HCT116 (cell line): ENCODE measurements around the gene OPCML. TPM values are rescaled to one million over a fixed set of nuclear protein-coding genes. Genes with fewer than 3 reads are reported as not detected.

Experiments
- ATAC-seq: fragments of 200-7000 bp; cut with Tn5 transposase; 2 replicates; pipeline ENCODE4 v1.9.1; 2020; ENCODE audit warnings: mild to moderate bottlenecking, moderate library complexity
- BruUV-seq: library from RNA; stranded (reverse); fragments of 400-500 nt; replicated peaks from 2 replicates; lab custom pipeline; 2021; lab: Mats Ljungman, UMichigan
- CTCF ChIA-PET: fragments of 300-600 bp; sonication (Branson Sonifier 250); formaldehyde crosslinking; loops from one replicate; lab custom pipeline; 2021; ENCODE audit warnings: antibody characterized with exemption; lab: Charles Lee
- POLR2A ChIA-PET: fragments of 300-600, 350-600 bp; sonication (Branson Sonifier 250); formaldehyde crosslinking; loops from one replicate; lab custom pipeline; 2021; ENCODE audit warnings: antibody characterized with exemption; lab: Charles Lee
- RAD21 ChIA-PET, 2 experiments: fragments of 300-600 bp; sonication (Branson Sonifier 250); formaldehyde crosslinking; loops; one replicate each; lab custom pipeline; 2023; ENCODE audit warnings: low total read pairs in 2 of 2; ENCODE audit not compliant: uncharacterized antibody in 2 of 2, unreplicated experiment in 2 of 2, low non-redundant PET in 1 of 2; lab: Charles Lee
- DNase-seq: peaks from one replicate; pipeline ENCODE4 v3.0.0-alpha.2; 2010; ENCODE audit warnings: low read depth, low spot score
- H2AFZ ChIP-seq: fragments of 200-600 bp; shearing (Covaris generic), sonication (generic); 2 replicates; pipeline ENCODE4 v1.6.1; 2017; ENCODE audit warnings: low read depth, mixed run types, mixed read lengths, antibody characterized with exemption, low read length; ENCODE audit not compliant: poor library complexity, severe bottlenecking
- H3K27ac ChIP-seq: 2 replicates; pipeline ENCODE4 v1.5.1; 2012; ENCODE audit warnings: low read depth, low read length
- H3K27me3 ChIP-seq: fragments of 200-600 bp; sonication (generic); 2 replicates; pipeline ENCODE4 v1.6.1; 2016; ENCODE audit warnings: mixed run types, low read length, mixed read lengths; ENCODE audit not compliant: insufficient read depth
- H3K36me3 ChIP-seq, 2 experiments: fragments of 200-500 bp in 1 of 2; fragments of 200-600 bp in 1 of 2; sonication (Bioruptor generic) in 1 of 2; sonication (generic) in 1 of 2; 2 replicates each; pipeline versions ENCODE4 v1.5.1 to v1.6.1; 2014 to 2016; ENCODE audit warnings: low read length in 2 of 2, inconsistent platforms in 1 of 2, mixed read lengths in 1 of 2, mixed run types in 1 of 2; ENCODE audit not compliant: insufficient read depth in 2 of 2, control insufficient read depth in 1 of 2
- H3K4me1 ChIP-seq, 2 experiments: fragments of 200-600 bp in 1 of 2; sonication (generic) in 1 of 2; 2 replicates each; pipeline versions ENCODE4 v1.5.1 to v1.6.1; 2012 to 2017; ENCODE audit warnings: low read length in 2 of 2, inconsistent platforms in 1 of 2, mild to moderate bottlenecking in 1 of 2, mixed read lengths in 1 of 2, mixed run types in 1 of 2, moderate library complexity in 1 of 2; ENCODE audit not compliant: insufficient read depth in 2 of 2, control insufficient read depth in 1 of 2
- H3K4me2 ChIP-seq: fragments of 200-600 bp; sonication (generic); 2 replicates; pipeline ENCODE4 v1.6.1; 2017; ENCODE audit warnings: mixed run types, low read length, mixed read lengths
- H3K4me3 ChIP-seq, 2 experiments: fragments of 200-600 bp in 1 of 2; sonication (generic) in 1 of 2; replicated peaks in 1 of 2; 2 replicates each; pipeline ENCODE4 v1.5.1; 2011 to 2016; ENCODE audit warnings: low read length in 2 of 2, control low read depth in 1 of 2, low read depth in 1 of 2, mild to moderate bottlenecking in 1 of 2, mixed read lengths in 1 of 2, mixed run types in 1 of 2
- H3K79me2 ChIP-seq: fragments of 200-600 bp; sonication (generic); 2 replicates; pipeline ENCODE4 v1.6.1; 2017; ENCODE audit warnings: mild to moderate bottlenecking, mixed run types, low read length, moderate library complexity, mixed read lengths; ENCODE audit not compliant: insufficient read depth
- H3K9ac ChIP-seq: fragments of 200-600 bp; sonication (generic); 2 replicates; pipeline ENCODE4 v1.6.1; 2016; ENCODE audit warnings: low read length, mixed read lengths
- H3K9me2 ChIP-seq: fragments of 200-600 bp; sonication (generic), shearing (Covaris generic); 2 replicates; pipeline ENCODE4 v1.6.1; 2017; ENCODE audit warnings: mixed run types, mild to moderate bottlenecking, moderate library complexity; ENCODE audit not compliant: insufficient read depth
- H3K9me3 ChIP-seq, 2 experiments: fragments of 200-500 bp in 1 of 2; fragments of 200-600 bp in 1 of 2; sonication (Bioruptor generic) in 1 of 2; sonication (generic) in 1 of 2; 2 replicates each; pipeline ENCODE4 v1.6.1; 2014 to 2017; ENCODE audit warnings: low read length in 2 of 2, mixed read lengths in 2 of 2, inconsistent platforms in 1 of 2, low read depth in 1 of 2, mild to moderate bottlenecking in 1 of 2, mixed run types in 1 of 2, moderate library complexity in 1 of 2; ENCODE audit not compliant: control insufficient read depth in 1 of 2, insufficient read depth in 1 of 2
- H4K20me1 ChIP-seq: fragments of 200-600 bp; sonication (generic), shearing (Covaris generic); 2 replicates; pipeline ENCODE4 v1.6.1; 2017; ENCODE audit warnings: mixed run types, mild to moderate bottlenecking, moderate library complexity; ENCODE audit not compliant: insufficient read depth
- CEBPB ChIP-seq: IDR thresholded peaks from 2 replicates; pipeline ENCODE4 v1.6.1; 2012; ENCODE audit warnings: low read depth
- ELF1 ChIP-seq: IDR thresholded peaks from 2 replicates; pipeline ENCODE4 v1.6.1; 2012; ENCODE audit warnings: low read depth, borderline replicate concordance
- EZH2 ChIP-seq: fragments of 200-600 bp; sonication (generic); IDR thresholded peaks from 2 replicates; pipeline ENCODE4 v1.6.1; 2017; ENCODE audit warnings: antibody characterized with exemption, mixed run types
- EZH2phosphoT487 ChIP-seq: fragments of 200-600 bp; IDR thresholded peaks from 2 replicates; pipeline ENCODE4 v1.6.1; 2018; ENCODE audit warnings: antibody characterized with exemption, borderline replicate concordance
- JUND ChIP-seq: IDR thresholded peaks from 2 replicates; pipeline ENCODE4 v1.6.1; 2012
- POLR2A ChIP-seq: IDR thresholded peaks from 2 replicates; pipeline ENCODE4 v1.7.0; 2011; ENCODE audit warnings: borderline replicate concordance; ENCODE audit not compliant: insufficient read depth, insufficient read length; ENCODE audit errors: extremely low read depth
- SIN3A ChIP-seq: IDR thresholded peaks from 2 replicates; pipeline ENCODE4 v1.6.1; 2012; ENCODE audit warnings: low read depth
- SRF ChIP-seq: IDR thresholded peaks from 2 replicates; pipeline ENCODE4 v1.6.1; 2012; ENCODE audit warnings: low read depth
- TCF7L2 ChIP-seq: IDR thresholded peaks from 2 replicates; pipeline ENCODE4 v1.7.0; 2011; ENCODE audit warnings: borderline replicate concordance, inconsistent platforms; ENCODE audit not compliant: insufficient read depth, insufficient read length; ENCODE audit errors: extremely low read depth
- YY1 ChIP-seq: IDR thresholded peaks from 2 replicates; pipeline ENCODE4 v1.6.1; 2011; ENCODE audit warnings: low read length, low read depth, moderate library complexity, mild to moderate bottlenecking; ENCODE audit not compliant: insufficient replicate concordance; ENCODE audit errors: extremely low read depth
- intact Hi-C: fragments of 100-400 bp; cut with micrococcal nuclease; formaldehyde crosslinking; loops from 2 replicates; pipeline ENCODE4 v1.10.0; 2022
- total RNA-seq: library from RNA; stranded (reverse); gene quantifications from one replicate; pipeline ENCODE4 v1.2.1, GENCODE V29; 2021; ENCODE audit not compliant: unreplicated experiment
- TF ChIP-seq, protein P1 (sequence below): IDR thresholded peaks from 2 replicates; pipeline ENCODE4 v1.6.1; 2012
- TF ChIP-seq, protein P2 (sequence below): IDR thresholded peaks from 2 replicates; pipeline ENCODE4 v1.6.1; 2011; ENCODE audit warnings: mild to moderate bottlenecking, low read length, moderate library complexity; ENCODE audit not compliant: insufficient replicate concordance; ENCODE audit errors: extremely low read depth
- TF ChIP-seq, protein P3 (sequence below): IDR thresholded peaks from 2 replicates; pipeline ENCODE4 v1.6.1; 2012

Gene OPCML
- total RNA-seq, 1 experiment from 2014 or later = not detected

DNA sequence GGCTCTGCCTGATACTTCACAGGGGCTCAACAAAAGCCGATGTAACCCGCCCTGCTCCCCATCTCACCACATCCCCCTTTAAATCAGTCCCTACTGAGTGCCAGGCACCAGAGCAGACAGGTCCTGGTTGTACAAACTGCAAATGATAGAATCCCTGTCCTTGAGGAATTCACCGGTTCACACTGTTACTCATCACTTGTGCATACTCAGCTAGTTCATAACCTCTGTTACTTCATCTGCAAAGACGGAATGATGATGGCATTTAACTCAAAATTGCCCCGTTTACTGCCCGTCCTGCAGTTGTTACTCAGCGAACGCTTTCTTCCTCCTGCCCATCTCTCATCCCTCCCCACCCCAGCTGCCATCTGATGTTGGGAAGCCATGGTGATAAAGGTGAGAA lies 384.7 kb downstream of the OPCML start:
- ChIA-PET CTCF (no interaction called here), RAD21 (no interaction called here), POLR2A (no interaction called here)

More for the DNA sequence above, 384.7 kb downstream of the OPCML start:
- TF ChIP-seq SRF (no peak), ELF1 (no peak), YY1 (no peak), EZH2 (no peak), EZH2phosphoT487 (no peak), SIN3A (no peak), CEBPB (no peak), TCF7L2 (no peak), POLR2A (no peak), JUND (no peak)
- TF ChIP-seq, protein P1, sequence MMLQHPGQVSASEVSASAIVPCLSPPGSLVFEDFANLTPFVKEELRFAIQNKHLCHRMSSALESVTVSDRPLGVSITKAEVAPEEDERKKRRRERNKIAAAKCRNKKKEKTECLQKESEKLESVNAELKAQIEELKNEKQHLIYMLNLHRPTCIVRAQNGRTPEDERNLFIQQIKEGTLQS = no peak
- TF ChIP-seq, protein P2, sequence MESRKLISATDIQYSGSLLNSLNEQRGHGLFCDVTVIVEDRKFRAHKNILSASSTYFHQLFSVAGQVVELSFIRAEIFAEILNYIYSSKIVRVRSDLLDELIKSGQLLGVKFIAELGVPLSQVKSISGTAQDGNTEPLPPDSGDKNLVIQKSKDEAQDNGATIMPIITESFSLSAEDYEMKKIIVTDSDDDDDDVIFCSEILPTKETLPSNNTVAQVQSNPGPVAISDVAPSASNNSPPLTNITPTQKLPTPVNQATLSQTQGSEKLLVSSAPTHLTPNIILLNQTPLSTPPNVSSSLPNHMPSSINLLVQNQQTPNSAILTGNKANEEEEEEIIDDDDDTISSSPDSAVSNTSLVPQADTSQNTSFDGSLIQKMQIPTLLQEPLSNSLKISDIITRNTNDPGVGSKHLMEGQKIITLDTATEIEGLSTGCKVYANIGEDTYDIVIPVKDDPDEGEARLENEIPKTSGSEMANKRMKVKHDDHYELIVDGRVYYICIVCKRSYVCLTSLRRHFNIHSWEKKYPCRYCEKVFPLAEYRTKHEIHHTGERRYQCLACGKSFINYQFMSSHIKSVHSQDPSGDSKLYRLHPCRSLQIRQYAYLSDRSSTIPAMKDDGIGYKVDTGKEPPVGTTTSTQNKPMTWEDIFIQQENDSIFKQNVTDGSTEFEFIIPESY = no peak
- TF ChIP-seq, protein P3, sequence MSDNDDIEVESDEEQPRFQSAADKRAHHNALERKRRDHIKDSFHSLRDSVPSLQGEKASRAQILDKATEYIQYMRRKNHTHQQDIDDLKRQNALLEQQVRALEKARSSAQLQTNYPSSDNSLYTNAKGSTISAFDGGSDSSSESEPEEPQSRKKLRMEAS = no peak
- TF ChIP-seq, all 23 proteins: peak for 0
- H3K4me2 ChIP-seq = no peak overlapping the region
- no peaks in the 10 kb centered on the region for H3K9me2 ChIP-seq
- no peaks in the 10 kb centered on the region for H3K27me3 ChIP-seq
- H3K36me3 ChIP-seq = no peaks in the 10 kb centered on the region
- ATAC-seq (no peak), DNase-seq (no peak)
- H3K79me2 ChIP-seq = no peaks in the 10 kb centered on the region
- peaks cover 5 to 14% of the 10 kb centered on the region in 2 experiments; a peak in 2 of 4 replicates for H3K9me3 ChIP-seq
- no peaks in the 10 kb centered on the region for H3K4me1 ChIP-seq
- intact Hi-C loops = no loop called here
- BruUV-seq = no TSS peak
- H3K4me3 ChIP-seq = no peak overlapping the region
- no peak overlapping the region for H2AFZ ChIP-seq
- no peaks in the 10 kb centered on the region for H4K20me1 ChIP-seq
- H3K9ac ChIP-seq = no peak overlapping the region
- H3K27ac ChIP-seq = no peak overlapping the region
